Activated CD4-positive, alpha-beta T cell treated with anti-CD3 and anti-CD28 coated beads, Interleukin-2, amount 10 ng/mL, durations not matched to agents 24 days and 14 days (primary cell): ENCODE measurements around the gene BAHD1. TPM values are rescaled to one million over a fixed set of nuclear protein-coding genes. Genes with fewer than 3 reads are reported as not detected.

Experiments used
- DNase-seq: peaks from one replicate; pipeline ENCODE4 v3.0.0; 2022
- H3K27ac Mint-ChIP-seq: one replicate; pipeline ENCODE4 v1.8.0; 2022; ENCODE audit warnings: mild to moderate bottlenecking, mixed read lengths
- H3K27me3 Mint-ChIP-seq: one replicate; pipeline ENCODE4 v1.8.0; 2022; ENCODE audit warnings: mixed read lengths
- H3K36me3 Mint-ChIP-seq: one replicate; pipeline ENCODE4 v1.8.0; 2022; ENCODE audit warnings: low read depth, mild to moderate bottlenecking, mixed read lengths
- H3K4me1 Mint-ChIP-seq: one replicate; pipeline ENCODE4 v1.8.0; 2021; ENCODE audit warnings: mixed read lengths
- H3K4me3 Mint-ChIP-seq: one replicate; pipeline ENCODE4 v1.8.0; 2022; ENCODE audit warnings: mild to moderate bottlenecking, moderate library complexity, mixed read lengths
- H3K9me3 Mint-ChIP-seq: one replicate; pipeline ENCODE4 v1.8.0; 2021; ENCODE audit warnings: mixed read lengths
- intact Hi-C: fragments of 100-400 bp; cut with micrococcal nuclease; formaldehyde crosslinking; loops from one replicate; pipeline ENCODE4 v1.15.1; 2023
- total RNA-seq: library from RNA; stranded (reverse); gene quantifications from 2 replicates; pipeline ENCODE4 v1.2.3, GENCODE V29; 2022

The BAHD1 gene
- total RNA-seq, 1 donor from 2014 or later = 23.9 TPM

DNA sequence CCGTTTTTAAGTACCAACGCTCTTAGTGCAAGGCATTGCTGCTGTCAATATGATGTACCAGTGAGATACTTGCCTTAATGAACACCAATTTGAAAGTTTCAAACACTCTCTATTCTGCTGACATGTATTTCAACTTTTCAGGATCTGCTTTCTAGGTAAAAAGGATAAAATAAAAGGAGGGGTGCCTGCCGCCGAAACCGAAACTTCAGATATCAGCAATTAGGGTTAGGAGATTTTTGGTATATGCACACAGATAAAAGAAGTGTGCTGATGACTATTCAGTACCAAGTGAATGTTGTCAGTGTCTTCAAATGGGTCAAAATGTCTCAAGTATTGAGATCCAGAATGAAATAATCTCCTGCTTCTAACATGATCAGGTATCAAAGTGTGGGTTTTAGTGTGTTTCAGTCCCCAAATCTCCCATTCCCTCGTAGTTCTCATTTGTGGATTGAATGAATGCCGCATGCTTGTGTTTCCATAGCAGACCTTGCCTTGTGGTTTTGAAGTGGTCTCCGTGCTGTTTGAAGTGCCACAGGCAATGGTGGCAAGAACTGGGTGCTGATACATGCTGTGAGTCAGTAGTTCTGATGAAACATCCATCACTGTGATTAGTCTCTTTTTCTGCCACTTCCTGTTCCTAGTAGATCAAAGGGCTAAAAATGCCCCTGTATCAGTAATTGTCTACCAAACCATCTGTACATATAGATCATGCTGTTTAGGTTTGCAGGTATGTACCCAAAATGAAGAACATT, 52.5 kb downstream of the BAHD1 start:
- Mint-ChIP-seq H3K27ac (peak overlapping the region; percentile 36), H3K9me3 (no peaks in the 10 kb centered on the region), H3K27me3 (peaks cover 7% of the 10 kb centered on the region), H3K36me3 (no peaks in the 10 kb centered on the region), H3K4me1 (peaks cover 22% of the 10 kb centered on the region), H3K4me3 (peak overlapping the region; percentile 32)
- peak; percentile 75 for DNase-seq
- intact Hi-C loops = loop anchor here (2.0 to 5.0 kb wide), 2 partner anchors 22 to 999 kb away; partner anchors contain the start of genes CHST14 and ITPKA

DNA sequence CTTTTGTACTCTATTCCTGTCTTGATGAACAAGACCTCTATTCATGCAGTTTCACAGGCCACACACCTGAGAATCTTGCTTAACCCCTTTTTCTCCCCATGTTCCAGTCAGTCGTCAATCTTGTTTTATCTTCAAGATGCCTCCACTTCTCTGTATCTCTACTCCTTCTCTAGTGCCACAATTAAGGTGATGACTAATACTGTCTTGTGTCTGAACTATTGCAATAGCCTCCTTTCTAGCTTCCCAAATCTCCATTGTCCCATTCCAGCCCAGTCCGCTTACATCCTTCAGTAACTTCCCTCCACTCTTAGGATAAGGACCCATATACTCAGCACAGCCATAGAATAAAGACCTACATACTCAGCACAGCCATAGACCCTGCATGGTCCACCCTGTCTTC, 54.8 kb downstream of the BAHD1 start:
- peaks cover 22% of the 10 kb centered on the region for H3K4me1 Mint-ChIP-seq
- DNase-seq = no peak
- intact Hi-C loops = no loop called here
- no peak overlapping the region for H3K4me3 Mint-ChIP-seq
- no peak overlapping the region for H3K27ac Mint-ChIP-seq
- H3K27me3 Mint-ChIP-seq = peaks cover 15% of the 10 kb centered on the region
- no peaks in the 10 kb centered on the region for H3K9me3 Mint-ChIP-seq
- no peaks in the 10 kb centered on the region for H3K36me3 Mint-ChIP-seq

DNA sequence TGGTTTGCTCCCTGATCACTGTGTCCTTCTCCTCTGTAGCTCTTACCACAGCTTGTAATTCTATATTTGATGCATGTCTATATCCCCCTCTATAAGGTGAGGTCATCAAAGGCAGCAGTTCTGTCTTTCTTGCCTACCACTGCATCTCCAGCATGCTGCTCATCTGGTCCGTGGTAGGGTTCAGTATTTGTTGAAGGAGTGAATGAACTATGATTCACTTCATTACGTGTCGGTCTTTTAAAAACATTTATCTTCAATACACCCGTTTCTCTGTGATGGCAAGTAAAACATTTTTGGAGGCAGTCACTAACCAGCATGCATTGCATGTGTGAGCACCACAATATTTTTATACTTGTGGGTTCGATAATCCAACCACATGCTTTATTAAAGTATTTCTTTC, 57.7 kb downstream of the BAHD1 start:
- Mint-ChIP-seq H3K36me3 (no peaks in the 10 kb centered on the region), H3K27me3 (peaks cover 26% of the 10 kb centered on the region), H3K9me3 (no peaks in the 10 kb centered on the region), H3K27ac (peak overlapping the region; percentile 1), H3K4me1 (peaks cover 13% of the 10 kb centered on the region), H3K4me3 (no peak overlapping the region)
- intact Hi-C loops = no loop called here
- DNase-seq = no peak

DNA sequence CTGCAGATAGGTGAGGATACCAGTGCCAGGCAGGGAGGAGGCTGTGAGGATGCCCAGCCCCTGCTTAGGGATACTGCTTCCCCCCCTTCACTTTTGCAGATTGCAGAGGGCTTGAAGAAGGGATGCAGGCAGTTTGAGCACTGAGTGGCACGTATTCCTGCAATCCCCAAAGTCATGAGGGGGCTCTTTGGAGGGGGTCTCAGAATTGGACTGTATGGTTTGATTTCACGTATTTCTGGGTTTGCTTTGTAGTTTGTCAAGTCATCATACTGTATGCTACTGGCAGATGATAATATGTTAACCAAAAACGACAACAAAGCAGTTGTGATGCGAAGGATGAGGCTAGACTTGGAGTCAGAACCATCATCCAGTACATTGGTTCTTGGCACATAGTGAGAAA, 58.1 kb downstream of the BAHD1 start:
- intact Hi-C loops = no loop called here
- Mint-ChIP-seq H3K4me3 (no peak overlapping the region), H3K27ac (no peak overlapping the region), H3K36me3 (no peaks in the 10 kb centered on the region), H3K27me3 (peaks cover 30% of the 10 kb centered on the region), H3K4me1 (peaks cover 10% of the 10 kb centered on the region), H3K9me3 (no peaks in the 10 kb centered on the region)
- DNase-seq = no peak

DNA sequence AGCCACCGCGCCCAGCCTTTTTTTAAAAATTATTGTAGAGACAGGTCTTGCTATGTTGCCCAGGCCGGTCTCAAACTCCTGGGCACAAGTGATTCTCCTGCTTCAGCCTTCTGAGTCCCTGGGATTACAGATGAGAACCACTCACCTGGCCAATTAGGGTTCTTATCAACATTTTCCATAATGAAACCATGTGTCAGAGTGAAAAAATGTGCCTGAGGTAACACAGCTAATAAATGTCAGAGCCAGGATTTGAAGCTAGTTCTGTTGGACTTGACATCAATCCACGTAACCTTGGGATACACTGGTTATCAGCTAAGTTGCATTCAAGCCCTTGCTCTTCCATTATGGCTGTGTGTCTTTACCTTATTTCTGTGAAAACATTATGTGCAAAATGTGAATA, 59.2 kb downstream of the BAHD1 start:
- Mint-ChIP-seq H3K27me3 (peaks cover 32% of the 10 kb centered on the region), H3K27ac (no peak overlapping the region), H3K36me3 (no peaks in the 10 kb centered on the region), H3K4me3 (no peak overlapping the region), H3K4me1 (peaks cover 4% of the 10 kb centered on the region), H3K9me3 (no peaks in the 10 kb centered on the region)
- intact Hi-C loops = no loop called here
- DNase-seq = no peak

DNA sequence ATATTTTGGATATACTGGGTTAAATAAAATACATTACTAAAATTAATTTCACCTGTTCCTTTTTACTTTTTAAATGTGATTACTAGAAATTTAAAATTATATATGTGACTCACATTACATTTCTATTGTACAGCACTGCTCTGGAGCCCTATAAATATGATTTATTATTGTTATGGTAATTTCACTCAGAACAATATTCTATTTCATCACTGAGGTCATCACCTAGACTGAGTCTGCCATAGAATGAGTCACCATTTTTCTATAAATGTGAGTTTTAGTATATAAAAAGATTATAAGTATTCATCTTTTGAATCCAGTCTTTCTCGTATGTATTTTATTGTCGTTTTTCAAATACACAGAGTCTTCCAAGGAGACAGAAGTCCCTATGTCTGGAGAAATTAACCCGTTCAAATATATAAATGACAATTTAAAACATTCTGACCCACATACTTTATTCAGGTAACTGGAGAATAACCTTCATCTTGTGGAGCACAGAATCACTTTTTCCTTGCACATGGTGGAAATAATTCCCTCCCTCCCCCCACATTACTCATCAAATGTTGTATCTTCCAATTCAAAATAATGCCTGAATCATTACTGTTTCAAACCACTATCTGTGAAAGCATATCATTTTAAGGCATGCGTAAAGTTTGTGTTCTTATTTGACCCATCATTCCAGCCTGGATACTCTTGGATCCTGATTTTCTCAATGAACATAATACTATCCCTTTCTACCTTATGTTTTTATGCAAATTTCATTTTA, 60.0 kb downstream of the BAHD1 start:
- Mint-ChIP-seq H3K27ac (no peak overlapping the region), H3K4me1 (no peaks in the 10 kb centered on the region), H3K36me3 (no peaks in the 10 kb centered on the region), H3K9me3 (no peaks in the 10 kb centered on the region), H3K4me3 (no peak overlapping the region), H3K27me3 (peaks cover 32% of the 10 kb centered on the region)
- intact Hi-C loops = no loop called here
- no peak for DNase-seq

DNA sequence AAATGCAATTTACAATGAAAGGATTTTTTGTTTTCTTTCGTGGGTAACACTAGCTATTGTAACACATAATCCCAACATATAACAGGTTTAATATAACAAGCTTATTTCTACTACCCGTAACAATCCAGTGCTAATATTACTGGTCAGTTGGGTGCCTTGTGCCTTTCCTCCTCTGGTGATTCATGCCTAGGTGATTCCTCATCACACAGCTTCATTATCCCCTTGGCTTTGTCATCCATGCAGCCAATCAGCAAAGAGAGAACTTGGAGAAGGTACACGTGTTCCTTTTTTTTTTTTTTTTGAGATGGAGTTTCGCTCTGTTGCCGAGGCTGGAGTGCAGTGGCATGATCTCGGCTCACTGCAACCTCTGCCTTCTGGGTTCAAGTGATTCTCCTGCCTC, 60.7 kb downstream of the BAHD1 start:
- Mint-ChIP-seq H3K4me1 (no peaks in the 10 kb centered on the region), H3K4me3 (no peak overlapping the region), H3K36me3 (no peaks in the 10 kb centered on the region), H3K27ac (no peak overlapping the region), H3K27me3 (peaks cover 36% of the 10 kb centered on the region), H3K9me3 (no peaks in the 10 kb centered on the region)
- no peak for DNase-seq
- intact Hi-C loops = no loop called here

DNA sequence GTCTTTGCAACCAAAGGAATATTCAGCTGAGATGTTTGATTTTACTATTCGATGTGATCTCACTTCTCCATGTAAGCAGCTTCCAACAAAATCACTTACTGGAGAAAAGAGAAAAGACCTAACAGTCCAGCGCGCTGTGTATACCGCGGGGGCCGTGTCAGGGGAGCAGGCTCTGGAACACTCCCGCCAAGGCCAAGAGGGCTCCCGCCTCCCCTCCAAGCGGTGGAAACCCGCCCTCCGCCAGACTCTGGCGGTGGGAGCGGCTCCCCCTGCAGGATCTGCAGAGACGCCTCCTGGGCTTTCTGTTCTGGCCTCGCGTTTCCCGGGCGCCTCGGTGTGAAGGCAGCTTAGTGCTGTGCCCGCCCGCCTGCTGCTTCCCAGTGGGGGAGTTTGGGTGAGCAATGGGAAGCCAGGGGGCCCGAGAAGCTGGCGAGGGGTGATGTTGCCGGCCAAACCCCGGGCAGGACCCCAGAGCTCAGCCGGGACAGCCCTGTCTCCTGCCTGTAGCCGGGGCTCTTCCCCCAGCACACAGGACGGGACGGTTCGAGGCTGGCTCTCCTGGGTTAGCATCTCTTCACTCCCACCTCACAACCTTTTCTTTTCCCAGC, 66.3 kb downstream of the BAHD1 start:
- Mint-ChIP-seq H3K4me1 (peaks cover 14% of the 10 kb centered on the region), H3K36me3 (no peaks in the 10 kb centered on the region), H3K9me3 (no peaks in the 10 kb centered on the region), H3K4me3 (peak overlapping the region; percentile 20), H3K27ac (no peak overlapping the region), H3K27me3 (peaks cover 65% of the 10 kb centered on the region)
- intact Hi-C loops = loop anchor here (2.0 kb wide), 1 partner anchor 64 kb away; no protein-coding TSS in a partner anchor
- peak; percentile 90 for DNase-seq

DNA sequence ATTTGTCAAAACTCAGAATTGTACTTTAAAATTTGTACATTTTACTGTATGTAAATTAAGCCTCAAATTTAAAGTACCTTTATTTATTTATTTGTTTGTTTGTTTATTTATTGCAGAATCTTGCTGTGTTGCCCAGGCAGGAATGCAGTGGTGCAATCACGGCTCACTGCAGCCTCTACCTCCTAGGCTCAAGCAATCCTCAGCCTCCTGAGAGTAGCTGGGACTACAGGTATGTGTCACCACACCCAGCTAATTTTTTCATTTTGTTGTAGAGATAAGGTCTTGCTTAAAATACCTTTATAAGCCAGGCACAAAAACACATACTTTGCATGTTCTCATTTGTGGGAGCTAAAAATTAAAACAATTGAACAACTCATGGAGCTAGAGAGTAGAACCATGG, 67.5 kb downstream of the BAHD1 start:
- Mint-ChIP-seq H3K36me3 (no peaks in the 10 kb centered on the region), H3K4me1 (peaks cover 17% of the 10 kb centered on the region), H3K9me3 (no peaks in the 10 kb centered on the region), H3K4me3 (no peak overlapping the region), H3K27ac (no peak overlapping the region), H3K27me3 (peaks cover 66% of the 10 kb centered on the region)
- intact Hi-C loops = no loop called here
- DNase-seq = no peak

DNA sequence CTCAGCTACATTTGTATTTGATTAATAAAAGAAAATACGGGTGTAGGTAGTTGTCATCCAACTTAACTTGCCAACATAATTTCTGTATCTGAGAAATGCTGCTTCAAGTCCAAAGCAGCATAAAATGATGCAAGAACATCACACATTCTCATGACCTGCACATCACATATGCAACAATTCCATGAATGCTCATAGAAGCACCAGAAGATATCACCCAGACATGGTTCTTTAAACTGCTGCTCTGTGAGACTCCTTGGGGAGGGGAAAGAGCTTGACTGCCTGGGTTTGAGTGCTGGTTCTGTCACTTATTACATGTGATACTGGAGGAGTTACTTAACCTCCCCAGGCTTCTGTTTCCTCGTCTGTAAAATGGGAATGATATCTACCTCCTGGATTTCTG, 69.4 kb downstream of the BAHD1 start:
- Mint-ChIP-seq H3K27ac (no peak overlapping the region), H3K4me3 (peak overlapping the region; percentile 33), H3K9me3 (no peaks in the 10 kb centered on the region), H3K36me3 (no peaks in the 10 kb centered on the region), H3K27me3 (peaks cover 71% of the 10 kb centered on the region), H3K4me1 (peaks cover 17% of the 10 kb centered on the region)
- no peak for DNase-seq
- intact Hi-C loops = no loop called here

DNA sequence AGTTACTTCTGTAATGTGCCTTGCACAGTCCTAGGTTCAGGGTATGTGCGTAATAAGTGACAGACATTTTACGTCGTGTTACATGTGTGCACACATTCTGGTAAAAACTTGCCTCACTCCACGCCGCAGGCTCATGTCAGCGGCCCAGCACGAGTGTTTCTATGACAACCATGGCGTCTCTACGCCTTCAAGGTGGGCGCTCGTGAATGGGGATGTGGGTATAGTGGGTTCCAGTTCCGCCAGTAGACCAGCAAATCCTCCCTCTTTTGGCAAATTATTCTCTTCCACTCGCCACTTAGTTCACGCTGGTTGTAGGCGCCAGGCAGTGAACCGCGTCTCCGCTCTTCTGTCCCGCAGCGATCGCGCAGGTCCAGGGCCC, 70.3 kb downstream of the BAHD1 start:
- intact Hi-C loops = no loop called here
- Mint-ChIP-seq H3K36me3 (no peaks in the 10 kb centered on the region), H3K27ac (no peak overlapping the region), H3K4me1 (peaks cover 17% of the 10 kb centered on the region), H3K4me3 (peak overlapping the region; percentile 77), H3K9me3 (no peaks in the 10 kb centered on the region), H3K27me3 (peaks cover 71% of the 10 kb centered on the region)
- DNase-seq = peak; percentile 62

DNA sequence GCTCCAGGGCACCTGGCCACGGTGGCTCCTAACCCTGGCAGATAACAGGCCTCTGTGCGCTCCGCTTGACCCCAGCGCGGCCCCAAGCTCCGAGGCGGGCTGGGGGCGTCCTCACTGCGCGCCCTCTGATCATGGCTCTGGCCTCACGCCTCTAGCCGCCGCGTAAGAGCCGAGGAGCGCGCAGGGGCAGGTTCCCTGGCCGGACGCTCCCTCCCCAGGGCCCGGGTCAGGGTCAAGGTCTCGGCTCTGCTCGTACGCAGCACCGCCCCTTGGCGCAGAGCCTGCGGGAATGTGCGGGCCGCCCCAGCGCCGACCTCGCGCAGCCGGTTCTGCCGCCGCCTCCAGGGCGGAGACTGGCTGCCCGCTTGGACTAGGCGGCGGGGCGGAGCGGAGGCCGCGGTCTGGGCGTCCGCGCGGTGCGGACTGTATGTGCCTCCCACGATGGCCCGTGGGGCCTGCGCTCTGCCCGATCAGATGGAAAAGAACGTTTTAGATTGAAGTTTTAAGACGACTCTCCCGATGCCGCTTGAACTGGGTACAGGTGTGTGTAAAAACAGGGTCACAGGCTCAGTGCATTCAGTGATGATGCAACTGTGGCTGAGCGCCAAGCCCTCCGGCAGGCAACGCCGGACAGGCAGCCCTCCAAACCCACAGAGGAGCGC, 70.8 kb downstream of the BAHD1 start:
- no peak overlapping the region for H3K27ac Mint-ChIP-seq
- peak; percentile 77 for DNase-seq
- peaks cover 17% of the 10 kb centered on the region for H3K4me1 Mint-ChIP-seq
- peak overlapping the region; percentile 77 for H3K4me3 Mint-ChIP-seq
- peaks cover 72% of the 10 kb centered on the region for H3K27me3 Mint-ChIP-seq
- no peaks in the 10 kb centered on the region for H3K36me3 Mint-ChIP-seq
- H3K9me3 Mint-ChIP-seq = no peaks in the 10 kb centered on the region
- intact Hi-C loops = no loop called here

DNA sequence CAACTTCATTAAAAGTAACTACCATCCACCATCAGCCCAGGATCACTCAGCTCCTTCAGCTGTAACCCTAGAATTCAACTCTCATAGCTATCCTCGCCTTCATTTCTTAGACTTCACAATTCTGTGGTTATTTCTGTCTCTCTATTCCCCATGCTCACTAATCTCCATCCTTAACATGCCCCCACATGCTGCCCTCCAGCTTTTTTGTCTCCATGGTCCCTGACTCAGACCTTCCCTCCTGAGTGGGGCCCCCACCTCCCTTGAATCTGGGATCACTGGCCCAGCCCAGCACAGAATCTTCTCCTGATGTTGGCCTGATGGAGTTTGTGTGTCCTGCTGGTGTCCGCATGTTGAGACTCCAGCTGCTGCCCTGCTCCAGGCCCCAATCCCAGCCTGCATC, 71.7 kb downstream of the BAHD1 start:
- peak overlapping the region; percentile 77 for H3K4me3 Mint-ChIP-seq
- H3K36me3 Mint-ChIP-seq = no peaks in the 10 kb centered on the region
- peaks cover 13% of the 10 kb centered on the region for H3K4me1 Mint-ChIP-seq
- H3K27me3 Mint-ChIP-seq = peaks cover 66% of the 10 kb centered on the region
- no peak overlapping the region for H3K27ac Mint-ChIP-seq
- DNase-seq = no peak
- intact Hi-C loops = no loop called here
- no peaks in the 10 kb centered on the region for H3K9me3 Mint-ChIP-seq

DNA sequence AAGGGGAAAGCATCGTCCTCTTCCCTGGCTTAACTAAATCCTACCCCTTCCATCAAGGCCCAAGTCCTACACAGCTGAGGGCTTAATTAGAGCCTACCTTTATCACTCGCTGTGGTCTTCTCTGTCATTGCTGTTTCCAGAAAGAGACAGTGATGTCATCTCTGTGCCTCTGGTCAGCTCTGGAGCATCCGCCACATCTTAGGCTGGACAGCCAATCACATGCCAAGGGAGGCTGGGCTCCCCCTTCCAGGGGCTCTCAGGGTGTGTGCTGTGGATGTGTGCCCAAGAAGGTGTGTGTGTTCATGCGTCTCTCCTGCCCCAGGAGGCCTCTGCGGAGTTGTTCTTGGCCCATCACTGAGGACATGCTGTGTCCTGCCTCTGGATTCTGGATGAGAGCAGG, 72.9 kb downstream of the BAHD1 start:
- Mint-ChIP-seq H3K9me3 (no peaks in the 10 kb centered on the region), H3K27ac (no peak overlapping the region), H3K4me1 (peaks cover 10% of the 10 kb centered on the region), H3K27me3 (peaks cover 56% of the 10 kb centered on the region), H3K4me3 (no peak overlapping the region), H3K36me3 (no peaks in the 10 kb centered on the region)
- DNase-seq = no peak
- intact Hi-C loops = no loop called here
